H1 (cell line): ENCODE results near the gene ZBTB1. TPM values are rescaled to one million over a fixed set of nuclear protein-coding genes. Genes with fewer than 3 reads are reported as not detected.

Experiments
- CTCF ChIA-PET: fragments of 300-600 bp; sonication (Branson Sonifier 250); formaldehyde crosslinking; loops from one replicate; lab custom pipeline; 2021; ENCODE audit not compliant: partially characterized antibody; lab: Charles Lee
- POLR2A ChIA-PET: fragments of 300-600 bp; sonication (Branson Sonifier 250); formaldehyde crosslinking; loops from one replicate; lab custom pipeline; 2021; ENCODE audit warnings: inconsistent platforms; ENCODE audit not compliant: partially characterized antibody; lab: Charles Lee
- DNase-seq, 2 experiments: peaks; one replicate each; pipeline versions ENCODE4 v3.0.0 to v3.0.0-alpha.2; 2010 to 2022; ENCODE audit warnings: low spot score in 2 of 2, low read depth in 1 of 2, mixed read lengths in 1 of 2
- FAIRE-seq: peaks from 2 replicates; lab custom pipeline; 2011; peaks lifted over from hg19 to GRCh38; lab: Jason Lieb, UNC
- H2AFZ ChIP-seq: 2 replicates; pipeline ENCODE4 v1.8.1; 2012; ENCODE audit warnings: low read length, inconsistent platforms
- H2AK5ac ChIP-seq: 2 replicates; pipeline ENCODE4 v1.6.1; 2013; ENCODE audit warnings: low read depth, low read length
- H2BK120ac ChIP-seq: replicated peaks from 2 replicates; pipeline ENCODE3; 2013; ENCODE audit warnings: low read depth, low read length, inconsistent platforms
- H2BK12ac ChIP-seq: 2 replicates; pipeline ENCODE4 v1.6.1; 2013; ENCODE audit warnings: low read depth, low read length
- H2BK15ac ChIP-seq: 2 replicates; pipeline ENCODE4 v1.6.1; 2013; ENCODE audit warnings: low read length
- H2BK20ac ChIP-seq: 2 replicates; pipeline ENCODE4 v1.6.1; 2013; ENCODE audit warnings: low read length
- H2BK5ac ChIP-seq: 2 replicates; pipeline ENCODE4 v1.6.1; 2013; ENCODE audit warnings: low read depth, low read length
- H3K14ac ChIP-seq: 2 replicates; pipeline ENCODE4 v1.6.1; 2013; ENCODE audit warnings: inconsistent platforms; ENCODE audit not compliant: insufficient read length
- H3K18ac ChIP-seq: 2 replicates; pipeline ENCODE4 v1.6.1; 2013; ENCODE audit warnings: low read length; ENCODE audit errors: extremely low read depth
- H3K23ac ChIP-seq: 2 replicates; pipeline ENCODE4 v1.6.1; 2013; ENCODE audit warnings: inconsistent platforms; ENCODE audit not compliant: insufficient read length
- H3K23me2 ChIP-seq: 2 replicates; pipeline ENCODE4 v1.6.1; 2013; ENCODE audit warnings: low read depth, low read length
- H3K27ac ChIP-seq: 2 replicates; pipeline ENCODE4 v1.6.1; 2011; ENCODE audit warnings: low read depth, low read length, inconsistent platforms
- H3K27me3 ChIP-seq, 4 experiments: replicated peaks in 1 of 4; 1 replicate in 1 of 4; 2 replicates in 3 of 4; pipeline versions ENCODE4 v1.6.1 to v1.8.1; 2011 to 2013; ENCODE audit warnings: low read length in 3 of 4, mild to moderate bottlenecking in 3 of 4, inconsistent platforms in 2 of 4, mixed read lengths in 2 of 4, moderate library complexity in 1 of 4; ENCODE audit not compliant: control insufficient read depth in 3 of 4, insufficient read depth in 3 of 4; ENCODE audit errors: extremely low read depth in 1 of 4
- H3K36me3 ChIP-seq, 4 experiments: 2 replicates each; pipeline versions ENCODE4 v1.6.1 to v1.8.1; 2011 to 2013; ENCODE audit warnings: mild to moderate bottlenecking in 4 of 4, low read length in 3 of 4, moderate library complexity in 2 of 4, control low read depth in 1 of 4, inconsistent platforms in 1 of 4; ENCODE audit not compliant: insufficient read depth in 4 of 4, control insufficient read depth in 2 of 4
- H3K4ac ChIP-seq: replicated peaks from 2 replicates; pipeline ENCODE3; 2013; ENCODE audit warnings: low read length, low read depth, mixed read lengths, inconsistent platforms; ENCODE audit not compliant: insufficient read length
- H3K4me1 ChIP-seq, 4 experiments: replicated peaks in 1 of 4; 1 replicate in 1 of 4; 2 replicates in 3 of 4; pipeline versions ENCODE4 v1.6.1 to v1.8.1; 2011 to 2013; ENCODE audit warnings: low read length in 3 of 4, inconsistent platforms in 2 of 4, mixed read lengths in 1 of 4; ENCODE audit not compliant: insufficient read depth in 4 of 4, control insufficient read depth in 3 of 4
- H3K4me2 ChIP-seq, 2 experiments: 2 replicates each; pipeline versions ENCODE4 v1.6.1 to v1.8.1; 2011 to 2013; ENCODE audit warnings: low read depth in 2 of 2, low read length in 2 of 2, control low read depth in 1 of 2, inconsistent platforms in 1 of 2, mild to moderate bottlenecking in 1 of 2; ENCODE audit not compliant: insufficient read depth in 1 of 2
- H3K4me3 ChIP-seq, 4 experiments: fragments of 200-600, 300-600 bp in 1 of 4; sonication (generic), shearing (Covaris generic), sonication (Bioruptor Twin) in 1 of 4; 2 replicates each; pipeline versions ENCODE4 v1.5.1 to v1.8.1; 2011 to 2016; ENCODE audit warnings: low read length in 4 of 4, low read depth in 3 of 4, control low read depth in 2 of 4, inconsistent platforms in 2 of 4, mild to moderate bottlenecking in 2 of 4, mixed read lengths in 1 of 4, moderate library complexity in 1 of 4; ENCODE audit not compliant: insufficient read depth in 2 of 4; ENCODE audit errors: extremely low read depth in 1 of 4
- H3K56ac ChIP-seq: replicated peaks from 2 replicates; pipeline ENCODE3; 2013; ENCODE audit warnings: low read depth, mild to moderate bottlenecking, mixed read lengths, low read length, inconsistent platforms; ENCODE audit not compliant: insufficient read length
- H3K79me1 ChIP-seq: 2 replicates; pipeline ENCODE4 v1.6.1; 2013; ENCODE audit warnings: low read depth, low read length, control low read depth
- H3K79me2 ChIP-seq, 2 experiments: 2 replicates each; pipeline versions ENCODE4 v1.6.1 to v1.8.1; 2012 to 2013; ENCODE audit warnings: low read length in 2 of 2, mild to moderate bottlenecking in 2 of 2, inconsistent platforms in 1 of 2; ENCODE audit not compliant: insufficient read depth in 2 of 2, control insufficient read depth in 1 of 2
- H3K9ac ChIP-seq, 4 experiments: replicated peaks in 1 of 4; 1 replicate in 1 of 4; 2 replicates in 3 of 4; pipeline versions ENCODE4 v1.6.1 to v1.8.1; 2011 to 2013; ENCODE audit warnings: low read depth in 3 of 4, low read length in 3 of 4, control low read depth in 2 of 4, mild to moderate bottlenecking in 2 of 4, moderate library complexity in 2 of 4, inconsistent platforms in 1 of 4; ENCODE audit errors: extremely low read depth in 1 of 4
- H3K9me3 ChIP-seq, 2 experiments: 2 replicates each; pipeline versions ENCODE4 v1.6.1 to v1.8.1; 2012 to 2013; ENCODE audit warnings: mild to moderate bottlenecking in 2 of 2, moderate library complexity in 2 of 2, control low read depth in 1 of 2, inconsistent platforms in 1 of 2, low read depth in 1 of 2, low read length in 1 of 2, mixed read lengths in 1 of 2; ENCODE audit not compliant: insufficient read depth in 2 of 2
- H4K20me1 ChIP-seq, 2 experiments: replicated peaks in 1 of 2; 2 replicates each; pipeline versions ENCODE3 to v1.8.1; 2011 to 2013; ENCODE audit warnings: inconsistent platforms in 2 of 2, low read length in 2 of 2, mild to moderate bottlenecking in 1 of 2; ENCODE audit not compliant: insufficient read depth in 2 of 2, control insufficient read depth in 1 of 2
- H4K5ac ChIP-seq: 2 replicates; pipeline ENCODE4 v1.6.1; 2013; ENCODE audit warnings: low read length, low read depth, mixed read lengths, inconsistent platforms; ENCODE audit not compliant: insufficient read length
- H4K8ac ChIP-seq: 2 replicates; pipeline ENCODE4 v1.8.0; 2013; ENCODE audit warnings: mild to moderate bottlenecking, moderate library complexity, low read length, inconsistent platforms; ENCODE audit not compliant: insufficient read depth; ENCODE audit errors: extremely low read depth
- H4K91ac ChIP-seq: replicated peaks from 2 replicates; pipeline ENCODE3; 2013; ENCODE audit warnings: low read length, mixed read lengths, inconsistent platforms; ENCODE audit not compliant: insufficient read length
- CEBPB ChIP-seq: IDR thresholded peaks from 2 replicates; pipeline ENCODE4 v1.6.1; 2012; ENCODE audit warnings: low read depth, low read length
- CTCF ChIP-seq, 3 experiments: IDR thresholded peaks; 1 replicate in 2 of 3; 2 replicates in 1 of 3; pipeline versions ENCODE4 v1.5.1 to v1.6.1; 2011; ENCODE audit warnings: low read length in 3 of 3, mild to moderate bottlenecking in 3 of 3, inconsistent platforms in 2 of 3, low read depth in 1 of 3, moderate library complexity in 1 of 3; ENCODE audit not compliant: insufficient read depth in 1 of 3; ENCODE audit errors: control extremely low read depth in 1 of 3
- POU5F1 ChIP-seq: IDR thresholded peaks from 2 replicates; pipeline ENCODE4 v1.6.1; 2011; ENCODE audit warnings: low read depth, mild to moderate bottlenecking, low read length, moderate library complexity
- SIN3A ChIP-seq, 2 experiments: IDR thresholded peaks in 1 of 2; conservative IDR thresholded peaks in 1 of 2; 2 replicates each; pipeline ENCODE4 v1.6.1; 2011 to 2012; ENCODE audit warnings: low read length in 2 of 2, improper control_type of control experiment in 1 of 2, low read depth in 1 of 2, mild to moderate bottlenecking in 1 of 2
- WGBS, 2 experiments: shearing (Covaris generic) in 1 of 2; methylation state at CpG; one replicate each; pipeline versions ENCODE4 v1.1.6 to v1.1.7; 2013 to 2015; ENCODE audit warnings: low lambda C conversion rate in 2 of 2, mixed read lengths in 2 of 2, inconsistent platforms in 1 of 2, low coverage in 1 of 2, missing lambda C conversion rate in 1 of 2; ENCODE audit not compliant: insufficient replicate concordance in 2 of 2, insufficient coverage in 1 of 2, insufficient read length in 1 of 2; ENCODE audit errors: extremely low coverage in 1 of 2, missing lambda C conversion rate in 1 of 2; 5-methylcytosine and 5-hydroxymethylcytosine counted together
- polyA plus RNA-seq, 7 experiments: library from polyadenylated mRNA; depleted of rRNA in 3 of 7; stranded (reverse) in 5 of 7; unstranded in 2 of 7; fragments of >200 nt in 5 of 7; fragments of 200-250 nt in 2 of 7; gene quantifications; 1 replicate in 5 of 7; 2 replicates in 1 of 7; 4 replicates in 1 of 7; pipeline versions ENCODE4 v1.2.1 to v1.2.3, GENCODE V29; 2011 to 2013; ENCODE audit warnings: missing spikeins in 2 of 7, mixed read lengths in 2 of 7
- total RNA-seq: library from RNA; stranded (reverse); fragmentation: NEBNext Ultra II Directional; extraction: Animal tissue kit (Norgen Biotek cat#: 25700); gene quantifications from 2 replicates; pipeline ENCODE4 v1.2.1, GENCODE V29; 2021

The ZBTB1 gene
- total and polyA plus RNA-seq, 2 of the 8 experiments (the other 6 are each of a cell fraction or from before 2014, with no cell fraction given) = 13.6 to 27.5 TPM

- Histone ChIP-seq H3K4me2 (no peak overlapping the region), H3K27ac (no peak overlapping the region), H3K27me3 (no peaks in the 10 kb centered on the region), H3K79me2 (peaks cover 0 to 42% of the 10 kb centered on the region in 2 experiments; a peak in 2 of 4 replicates), H4K5ac (no peak overlapping the region), H3K56ac (no peak overlapping the region), H3K9ac (no peak overlapping the region), H2AFZ (no peak overlapping the region), H2BK12ac (no peak overlapping the region), H3K18ac (no peak overlapping the region), H3K4me3 (no peak overlapping the region), H4K20me1 (peaks cover 1 to 2% of the 10 kb centered on the region in 2 experiments), H3K4ac (no peak overlapping the region), H3K4me1 (no peaks in the 10 kb centered on the region), H4K8ac (no peak overlapping the region), H3K23me2 (no peaks in the 10 kb centered on the region), H3K14ac (no peak overlapping the region), H3K9me3 (no peaks in the 10 kb centered on the region; a peak in 1 of 4 replicates), H4K91ac (no peak overlapping the region), H2BK15ac (no peak overlapping the region), H2BK120ac (no peak overlapping the region), H3K23ac (no peak overlapping the region), H3K36me3 (peaks cover 0 to 17% (median 7%) of the 10 kb centered on the region in 4 experiments; a peak in 5 of 8 replicates), H2BK20ac (no peak overlapping the region), H2BK5ac (no peak overlapping the region), H3K79me1 (peaks cover 2% of the 10 kb centered on the region; the same call in 1 of the 2 replicates), H2AK5ac (no peak overlapping the region)
- WGBS, 2 experiments = 79% methylated on average over 4 of the region's 4 CpGs; no CpG with 5 or more reads in 1 of the 2 experiments
- no peak for TF ChIP-seq CEBPB
- no peak for TF ChIP-seq SIN3A (conservative IDR thresholded peaks at IDR 0.05 in 1 of 2, IDR thresholded peaks at IDR 0.05 in 1 of 2; ENCODE audit: low read depth in 1 of 2, low read length in 2 of 2)
- TF ChIP-seq CTCF (IDR thresholded peaks at IDR 0.05; ENCODE audit: control extremely low read depth in 1 of 3, insufficient read depth in 1 of 3, low read depth in 1 of 3, low read length in 3 of 3) = no peak
- TF ChIP-seq POU5F1 = no peak
- ChIA-PET CTCF (interaction anchor here (1.0 to 2.7 kb wide), 3 partner anchors 10 to 124 kb away, joined by 3 to 20 read pairs (median 4); no protein-coding TSS in a partner anchor), POLR2A (interaction anchor here (4.1 to 5.5 kb wide), 2 partner anchors 16 to 20 kb away, joined by 16 to 27 read pairs; partner anchors contain the start of genes HSPA2 and ZBTB1)
- DNase-seq (no peak), FAIRE-seq (no peak)
Observed at GRCh38 chr14:64520699-64521098, 16.1 kb downstream of the ZBTB1 start.
